Measurements from ENCODE around the gene EPPIN. TPM values are rescaled to one million over a fixed set of nuclear protein-coding genes. Genes with fewer than 3 reads are reported as not detected.

The EPPIN gene
- polyA plus RNA-seq, 1 donor (not counting 4 experiments of a cell fraction or from before 2014, with no cell fraction given): not detected

GRCh38 chr20:45545351-45545750 is 1.9 kb downstream of the EPPIN start:
- FAIRE-seq (no peak), DNase-seq (ENCODE audit: low read depth, low spot score) (no peak)
- H2AFZ ChIP-seq (ENCODE audit: control insufficient read depth, low read length): no peak overlapping the region
- no peak overlapping the region for H3K9ac ChIP-seq (ENCODE audit: control insufficient read depth, extremely low read depth, insufficient read depth, low read length)
- H3K27ac ChIP-seq (ENCODE audit: control insufficient read depth, insufficient read depth, low read length): no peak overlapping the region
- no peaks in the 10 kb centered on the region for H3K9me3 ChIP-seq (ENCODE audit: control insufficient read depth, low read depth, low read length)
- no peak overlapping the region for H3K4me3 ChIP-seq (ENCODE audit: control insufficient read depth in 2 of 3, extremely low read depth in 1 of 3, insufficient read depth in 2 of 3, low read depth in 1 of 3, low read length in 3 of 3)
- H3K36me3 ChIP-seq (ENCODE audit: control insufficient read depth in 2 of 2, extremely low read depth in 1 of 2, insufficient read depth in 2 of 2, low read length in 2 of 2): no peaks in the 10 kb centered on the region
- H3K79me2 ChIP-seq (ENCODE audit: control insufficient read depth, insufficient read depth, low read length): no peaks in the 10 kb centered on the region
- no peak for TF ChIP-seq CTCF (optimal IDR thresholded peaks at IDR 0.05 in 1 of 3, IDR thresholded peaks at IDR 0.05 in 1 of 3, conservative IDR thresholded peaks at IDR 0.05 in 1 of 3; ENCODE audit: extremely low read depth in 1 of 3, insufficient read depth in 2 of 3, low read length in 3 of 3)
- TF ChIP-seq EZH2 (IDR thresholded peaks at IDR 0.05; ENCODE audit: low read length): no peak
- no peaks in the 10 kb centered on the region for H3K9me1 ChIP-seq (ENCODE audit: control insufficient read depth, extremely low read depth, insufficient read depth, low read length)
- H3K4me2 ChIP-seq (ENCODE audit: control insufficient read depth, extremely low read depth, insufficient read depth, low read depth, low read length): no peak overlapping the region
- H3K27me3 ChIP-seq (ENCODE audit: control insufficient read depth, extremely low read depth, insufficient read depth, low read length): peaks cover 21% of the 10 kb centered on the region
- dilution Hi-C loops (cut with MboI; ENCODE audit: extremely low pct_ligation_motif_present, low sequenced_read_pairs): no loop called here
- H4K20me1 ChIP-seq (ENCODE audit: control insufficient read depth, extremely low read depth, insufficient read depth, low read length): no peaks in the 10 kb centered on the region
- no peaks in the 10 kb centered on the region for H3K4me1 ChIP-seq (ENCODE audit: control insufficient read depth, extremely low read depth, insufficient read depth, low read length)

- TF ChIP-seq CTCF (optimal IDR thresholded peaks at IDR 0.05 in 1 of 3, IDR thresholded peaks at IDR 0.05 in 1 of 3, conservative IDR thresholded peaks at IDR 0.05 in 1 of 3; ENCODE audit: extremely low read depth in 1 of 3, insufficient read depth in 2 of 3, low read length in 3 of 3): no peak
- TF ChIP-seq EZH2 (IDR thresholded peaks at IDR 0.05; ENCODE audit: low read length): no peak
- no peaks in the 10 kb centered on the region for H3K9me1 ChIP-seq (ENCODE audit: control insufficient read depth, extremely low read depth, insufficient read depth, low read length)
- no peak within 1 kb of the TSS for H2AFZ ChIP-seq (ENCODE audit: control insufficient read depth, low read length)
- no peaks in the 10 kb centered on the region for H3K79me2 ChIP-seq (ENCODE audit: control insufficient read depth, insufficient read depth, low read length)
- H3K4me2 ChIP-seq (ENCODE audit: control insufficient read depth, extremely low read depth, insufficient read depth, low read depth, low read length): no peak within 1 kb of the TSS
- H3K9me3 ChIP-seq (ENCODE audit: control insufficient read depth, low read depth, low read length): no peaks in the 10 kb centered on the region
- FAIRE-seq (no peak), DNase-seq (ENCODE audit: low read depth, low spot score) (no peak)
- H3K4me3 ChIP-seq (ENCODE audit: control insufficient read depth in 2 of 3, extremely low read depth in 1 of 3, insufficient read depth in 2 of 3, low read depth in 1 of 3, low read length in 3 of 3): no peak within 1 kb of the TSS
- peaks cover 34% of the 10 kb centered on the region for H3K27me3 ChIP-seq (ENCODE audit: control insufficient read depth, extremely low read depth, insufficient read depth, low read length)
- H3K9ac ChIP-seq (ENCODE audit: control insufficient read depth, extremely low read depth, insufficient read depth, low read length): no peak within 1 kb of the TSS
- H3K36me3 ChIP-seq (ENCODE audit: control insufficient read depth in 2 of 2, extremely low read depth in 1 of 2, insufficient read depth in 2 of 2, low read length in 2 of 2): no peaks in the 10 kb centered on the region
- peaks cover 8% of the 10 kb centered on the region for H3K4me1 ChIP-seq (ENCODE audit: control insufficient read depth, extremely low read depth, insufficient read depth, low read length)
- H4K20me1 ChIP-seq (ENCODE audit: control insufficient read depth, extremely low read depth, insufficient read depth, low read length): no peaks in the 10 kb centered on the region
- dilution Hi-C loops (cut with MboI; ENCODE audit: extremely low pct_ligation_motif_present, low sequenced_read_pairs): no loop called here
- H3K27ac ChIP-seq (ENCODE audit: control insufficient read depth, insufficient read depth, low read length): no peak within 1 kb of the TSS
These were observed 7.8 kb downstream of the EPPIN start, which contains the start of gene WFDC6 for GRCh38 chr20:45539382-45539781. TSS of gene WFDC6 (minus strand) at chr20:45539482. CDS start at chr20:45539407, 75 bp downstream.
